ENCODE measurements around the gene COPS3. TPM values are rescaled to one million over a fixed set of nuclear protein-coding genes. Genes with fewer than 3 reads are reported as not detected.
A peak's percentile ranks its signal among the peaks of the same experiment; 100 is the strongest.
"Not testable (repeated sequence)": the region's sequence is repeated elsewhere in the genome, so short reads cannot be mapped to it uniquely, and the experiment has no call there.

Gene COPS3
- total and polyA plus RNA-seq, 2 of the 8 experiments (the other 6 are each of a cell fraction or from before 2014, with no cell fraction given): 82.9 to 110 TPM

- 91% methylated on average over 11 of the region's 11 CpGs; no CpG with 5 or more reads in 1 of the 2 experiments for WGBS, 2 experiments (ENCODE audit: extremely low coverage in 1 of 2, insufficient coverage in 1 of 2, insufficient read length in 1 of 2, insufficient replicate concordance in 2 of 2, low coverage in 1 of 2, low lambda C conversion rate in 2 of 2, missing lambda C conversion rate in 1 of 2)
- H4K8ac ChIP-seq (ENCODE audit: extremely low read depth, insufficient read depth, low read length); H3K14ac ChIP-seq (ENCODE audit: insufficient read length); H3K9me3 ChIP-seq (ENCODE audit: insufficient read depth in 2 of 2, low read depth in 1 of 2, low read length in 1 of 2); H3K4me1 ChIP-seq (replicated peaks in 1 of 4; ENCODE audit: control insufficient read depth in 3 of 4, insufficient read depth in 4 of 4, low read length in 3 of 4); DNase-seq (ENCODE audit: low read depth in 1 of 2, low spot score in 2 of 2); H3K79me2 ChIP-seq (ENCODE audit: control insufficient read depth in 1 of 2, insufficient read depth in 2 of 2, low read length in 2 of 2); H4K20me1 ChIP-seq (replicated peaks in 1 of 2; ENCODE audit: control insufficient read depth in 1 of 2, insufficient read depth in 2 of 2, low read length in 2 of 2); CTCF ChIA-PET (ENCODE audit: partially characterized antibody); FAIRE-seq; H3K23ac ChIP-seq (ENCODE audit: insufficient read length); H3K4ac ChIP-seq (replicated peaks; ENCODE audit: insufficient read length, low read depth, low read length); H2BK20ac ChIP-seq (ENCODE audit: low read length); H3K79me1 ChIP-seq (ENCODE audit: low read depth, low read length); H3K27ac ChIP-seq (ENCODE audit: low read depth, low read length); H2BK12ac ChIP-seq (ENCODE audit: low read depth, low read length); H2AFZ ChIP-seq (ENCODE audit: low read length); H2BK15ac ChIP-seq (ENCODE audit: low read length); H3K36me3 ChIP-seq (ENCODE audit: control insufficient read depth in 2 of 4, insufficient read depth in 4 of 4, low read length in 3 of 4): not testable (repeated sequence)
- H3K9ac ChIP-seq (replicated peaks in 1 of 4; ENCODE audit: extremely low read depth in 1 of 4, low read depth in 3 of 4, low read length in 3 of 4): peak overlapping the region in 1 of 4 experiments; percentile 29; a peak in 1 of 7 replicates
- H2AK5ac ChIP-seq (ENCODE audit: low read depth, low read length): peak overlapping the region; percentile 65; the same call in 1 of the 2 replicates
- H3K4me3 ChIP-seq (ENCODE audit: extremely low read depth in 1 of 4, insufficient read depth in 2 of 4, low read depth in 3 of 4, low read length in 4 of 4): peak overlapping the region; percentile 57 to 84 (median 70); a peak in 6 of 8 replicates
- H2BK5ac ChIP-seq (ENCODE audit: low read depth, low read length): peak overlapping the region; percentile 92; the same call in 1 of the 2 replicates
- H4K5ac ChIP-seq (ENCODE audit: insufficient read length, low read depth, low read length): peak overlapping the region; percentile 60
- peaks cover 11% of the 10 kb centered on the region for H3K23me2 ChIP-seq (ENCODE audit: low read depth, low read length)
- H3K4me2 ChIP-seq (ENCODE audit: insufficient read depth in 1 of 2, low read depth in 2 of 2, low read length in 2 of 2): peak overlapping the region; percentile 58 to 90
- H2BK120ac ChIP-seq (replicated peaks; ENCODE audit: low read depth, low read length): peak overlapping the region; percentile 90
- H3K18ac ChIP-seq (ENCODE audit: extremely low read depth, low read length): peak overlapping the region; percentile 55; the same call in 1 of the 2 replicates
- peak overlapping the region; percentile 61 for H4K91ac ChIP-seq (replicated peaks; ENCODE audit: insufficient read length, low read length)
- peak overlapping the region; percentile 10 for H3K56ac ChIP-seq (replicated peaks; ENCODE audit: insufficient read length, low read depth, low read length)
- peaks cover 0 to 10% (median 8%) of the 10 kb centered on the region in 4 experiments; a peak in 5 of 7 replicates for H3K27me3 ChIP-seq (replicated peaks in 1 of 4; ENCODE audit: control insufficient read depth in 3 of 4, extremely low read depth in 1 of 4, insufficient read depth in 3 of 4, low read length in 3 of 4)
- POLR2A ChIA-PET (ENCODE audit: partially characterized antibody): interaction anchor here (0.8 to 3.1 kb wide), 7 partner anchors 9 to 46 kb away, joined by 3 to 33 read pairs (median 5); partner anchors contain the start of gene COPS3
These were observed 20.6 kb upstream of the COPS3 start for GRCh38 chr17:17301659-17302058.
